Epithelial cell of umbilical artery (primary cell): Measurements from ENCODE around the gene ST8SIA6. TPM values are rescaled to one million over a fixed set of nuclear protein-coding genes. Genes with fewer than 3 reads are reported as not detected.

ENCODE experiments used
- total RNA-seq: library from RNA; depleted of rRNA; stranded (reverse); fragments of >200 nt; gene quantifications from 2 replicates; pipeline ENCODE4 v1.2.3, GENCODE V29; 2014

ST8SIA6 gene, protein sequence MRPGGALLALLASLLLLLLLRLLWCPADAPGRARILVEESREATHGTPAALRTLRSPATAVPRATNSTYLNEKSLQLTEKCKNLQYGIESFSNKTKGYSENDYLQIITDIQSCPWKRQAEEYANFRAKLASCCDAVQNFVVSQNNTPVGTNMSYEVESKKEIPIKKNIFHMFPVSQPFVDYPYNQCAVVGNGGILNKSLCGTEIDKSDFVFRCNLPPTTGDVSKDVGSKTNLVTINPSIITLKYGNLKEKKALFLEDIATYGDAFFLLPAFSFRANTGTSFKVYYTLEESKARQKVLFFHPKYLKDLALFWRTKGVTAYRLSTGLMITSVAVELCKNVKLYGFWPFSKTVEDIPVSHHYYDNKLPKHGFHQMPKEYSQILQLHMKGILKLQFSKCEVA
- total RNA-seq: 0.32 and 0.46 TPM in 2 replicates

DNA sequence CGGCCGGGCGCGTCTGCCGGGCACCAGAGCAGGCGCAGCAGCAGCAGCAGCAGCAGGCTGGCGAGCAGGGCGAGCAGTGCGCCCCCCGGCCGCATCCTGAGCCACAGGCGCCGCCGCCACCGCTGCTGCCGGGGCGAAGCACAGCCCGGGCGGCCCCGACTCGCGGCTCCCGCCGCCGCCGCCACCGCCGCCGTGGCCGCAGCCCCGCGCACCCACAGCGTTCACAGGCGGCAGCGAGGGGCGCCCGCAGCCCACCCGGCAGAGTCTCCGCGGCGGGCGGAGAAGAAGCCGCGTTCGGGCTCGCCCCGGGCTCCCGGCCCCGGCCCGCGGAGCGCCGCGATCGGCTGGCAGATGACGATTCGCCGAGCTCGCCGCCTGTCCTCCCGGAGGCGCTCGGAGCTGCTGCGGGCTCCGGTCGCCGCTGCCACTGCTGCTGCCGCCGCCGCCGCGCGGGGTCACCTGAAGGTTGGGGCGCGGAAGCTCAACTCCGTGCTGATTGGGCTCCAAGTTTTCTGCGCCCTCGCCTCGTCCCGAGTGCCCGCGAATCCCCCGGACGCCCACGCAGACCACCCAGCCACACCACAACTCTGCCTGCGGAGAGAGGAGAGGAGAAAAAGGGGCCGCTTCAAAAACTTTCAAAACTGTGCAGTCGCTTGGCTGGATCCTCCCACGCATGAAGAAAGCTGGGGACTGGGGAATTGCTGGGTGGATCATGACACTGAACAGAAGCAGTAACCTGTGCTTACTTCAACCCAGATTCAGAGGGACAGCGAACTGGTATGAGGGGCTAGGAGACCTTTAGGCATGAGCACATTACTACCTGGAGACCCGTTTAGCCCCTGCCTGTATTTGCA lies at the start of gene ST8SIA6:
TSS of gene ST8SIA6 (minus strand) at position 435 of the 854 bp plus-strand sequence. CDS start at position 95, 340 bp downstream.

Other genes starting within 250 kb of the ST8SIA6 start
- gene VIM, start 226.4 kb downstream of the ST8SIA6 start, total RNA-seq: 4,629 and 5,225 TPM in 2 replicates
- gene HACD1, start 162.8 kb upstream of the ST8SIA6 start, total RNA-seq: 21.4 and 31.3 TPM in 2 replicates
- 12.6 and 14.9 TPM in 2 replicates for gene STAM, start 189.6 kb upstream of the ST8SIA6 start, total RNA-seq